Fibroblast of pulmonary artery (primary cell): ENCODE measurements around the gene ITGB5.

Experiments used
- DNase-seq: peaks from one replicate; pipeline ENCODE4 v3.0.0-alpha.2; 2010; ENCODE audit warnings: low read depth
- H3K4me3 ChIP-seq: replicated peaks from 2 replicates; pipeline ENCODE4 v1.5.1; 2011; ENCODE audit warnings: low read depth, mild to moderate bottlenecking, control low read depth, low read length, moderate library complexity
- TF ChIP-seq, protein P1 (sequence below): IDR thresholded peaks from 2 replicates; pipeline ENCODE4 v1.5.1; 2011; ENCODE audit warnings: mild to moderate bottlenecking, control low read depth, low read length, inconsistent platforms; ENCODE audit errors: missing control alignments

The ITGB5 gene

DNA sequence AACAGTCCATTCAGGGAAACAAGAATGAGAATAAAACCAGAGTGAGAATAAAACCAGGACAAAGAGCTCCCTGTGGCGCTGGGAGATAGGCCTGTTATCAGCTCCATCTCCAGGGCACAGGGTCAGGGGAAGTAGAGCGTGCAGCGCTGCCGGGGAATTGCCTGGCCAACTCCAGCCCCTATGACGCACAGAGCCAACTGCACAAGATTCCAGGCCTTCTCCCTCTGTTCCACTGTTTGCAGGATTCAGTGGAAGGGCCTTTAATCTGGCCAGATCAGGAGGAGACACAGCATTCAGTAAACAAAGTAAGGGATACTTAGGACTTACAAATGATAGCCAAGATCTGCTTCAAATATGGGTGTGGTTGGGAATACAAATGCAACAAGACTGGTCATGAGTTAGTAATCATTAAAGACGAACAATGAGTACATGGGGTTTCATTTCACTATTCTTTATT lies 49.4 kb downstream of the ITGB5 start:
- no peak overlapping the region for H3K4me3 ChIP-seq
- peak; percentile 70 for DNase-seq
- TF ChIP-seq, protein P1, sequence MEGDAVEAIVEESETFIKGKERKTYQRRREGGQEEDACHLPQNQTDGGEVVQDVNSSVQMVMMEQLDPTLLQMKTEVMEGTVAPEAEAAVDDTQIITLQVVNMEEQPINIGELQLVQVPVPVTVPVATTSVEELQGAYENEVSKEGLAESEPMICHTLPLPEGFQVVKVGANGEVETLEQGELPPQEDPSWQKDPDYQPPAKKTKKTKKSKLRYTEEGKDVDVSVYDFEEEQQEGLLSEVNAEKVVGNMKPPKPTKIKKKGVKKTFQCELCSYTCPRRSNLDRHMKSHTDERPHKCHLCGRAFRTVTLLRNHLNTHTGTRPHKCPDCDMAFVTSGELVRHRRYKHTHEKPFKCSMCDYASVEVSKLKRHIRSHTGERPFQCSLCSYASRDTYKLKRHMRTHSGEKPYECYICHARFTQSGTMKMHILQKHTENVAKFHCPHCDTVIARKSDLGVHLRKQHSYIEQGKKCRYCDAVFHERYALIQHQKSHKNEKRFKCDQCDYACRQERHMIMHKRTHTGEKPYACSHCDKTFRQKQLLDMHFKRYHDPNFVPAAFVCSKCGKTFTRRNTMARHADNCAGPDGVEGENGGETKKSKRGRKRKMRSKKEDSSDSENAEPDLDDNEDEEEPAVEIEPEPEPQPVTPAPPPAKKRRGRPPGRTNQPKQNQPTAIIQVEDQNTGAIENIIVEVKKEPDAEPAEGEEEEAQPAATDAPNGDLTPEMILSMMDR: no peak

DNA sequence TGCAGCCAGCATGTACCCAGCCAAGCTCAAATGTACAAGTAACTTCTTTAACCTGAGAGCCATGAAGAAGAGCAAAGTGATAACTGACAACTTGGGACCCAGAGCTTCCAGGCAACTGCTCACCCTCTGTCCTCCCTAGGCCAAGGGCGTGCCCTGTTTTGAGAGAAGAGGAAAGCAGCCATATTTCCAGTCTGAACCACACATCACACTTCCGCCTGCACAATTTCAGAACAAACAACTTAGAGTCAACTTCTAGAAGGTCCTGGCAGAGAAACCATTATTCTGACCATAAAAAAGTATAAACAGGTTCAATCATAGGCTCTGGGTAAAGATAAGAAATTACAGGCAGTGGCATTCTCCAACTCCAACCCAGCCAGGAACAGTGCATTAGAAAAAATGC lies 50.1 kb downstream of the ITGB5 start:
- TF ChIP-seq, protein P1: no peak
- no peak overlapping the region for H3K4me3 ChIP-seq
- DNase-seq: no peak

DNA sequence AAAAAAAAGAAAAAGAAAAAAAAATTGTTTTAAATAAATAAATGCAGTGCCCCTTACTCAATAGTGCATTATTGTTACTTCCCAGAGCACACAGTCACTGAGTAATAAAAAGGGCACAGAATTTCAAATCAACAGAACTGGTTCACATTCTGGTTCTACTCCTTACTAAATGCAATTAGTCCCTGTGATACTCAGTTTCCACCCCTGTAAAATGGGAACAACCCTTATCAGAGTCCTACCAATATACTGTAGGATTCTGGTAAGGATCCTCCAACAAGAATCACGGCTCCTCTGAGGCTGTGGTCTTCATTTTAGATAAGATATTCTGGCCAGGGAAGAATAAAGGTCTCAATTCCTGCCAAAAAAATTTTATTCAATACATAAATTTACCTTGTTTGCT lies 50.7 kb downstream of the ITGB5 start:
- TF ChIP-seq, protein P1: no peak
- no peak overlapping the region for H3K4me3 ChIP-seq
- no peak for DNase-seq

DNA sequence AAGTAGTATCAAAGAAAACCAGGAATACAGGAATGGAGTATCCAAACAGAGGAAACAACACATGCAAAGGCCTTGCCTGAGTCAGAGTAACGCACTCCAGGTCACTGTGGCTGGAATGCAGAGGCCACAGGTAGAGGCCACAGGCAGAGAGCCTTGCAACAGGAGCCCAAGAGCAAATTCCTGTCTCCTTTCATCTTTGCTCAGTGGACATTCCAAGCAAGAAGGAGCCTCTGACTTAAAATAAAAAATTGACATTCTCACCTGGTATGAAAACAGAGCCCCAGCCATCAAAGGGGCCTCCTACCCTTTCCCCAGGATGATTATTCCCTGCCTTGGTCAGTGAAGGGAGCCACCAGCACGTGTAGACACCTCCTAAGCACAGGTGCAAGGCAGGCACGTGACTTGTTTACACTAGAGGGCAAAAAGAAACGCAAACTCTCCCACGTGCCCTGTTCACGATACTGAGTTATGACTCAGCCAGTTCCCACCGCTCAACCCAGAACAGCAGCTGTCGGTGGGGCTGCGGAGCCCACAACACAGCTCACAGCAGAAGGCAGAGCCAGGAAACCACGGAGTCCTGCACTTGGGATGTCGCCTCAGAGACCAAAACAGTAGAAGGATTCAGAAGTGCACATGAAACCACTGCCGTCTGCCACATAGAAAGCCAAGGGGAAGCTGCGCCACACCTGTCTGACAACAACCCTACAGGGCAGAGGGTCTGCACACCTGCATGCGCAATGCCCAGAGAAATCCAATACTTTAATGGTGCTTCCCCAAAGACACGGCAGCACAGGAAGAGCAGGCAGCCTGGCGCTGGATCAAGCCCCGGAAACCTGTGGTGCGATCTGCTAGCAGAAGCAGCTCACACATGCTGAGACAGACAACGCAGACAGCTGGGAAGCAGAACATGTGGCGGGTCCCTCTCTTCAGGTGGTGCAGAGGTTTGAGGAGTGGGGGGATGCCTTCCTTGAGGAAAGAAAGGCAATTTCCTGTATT lies 52.1 kb downstream of the ITGB5 start:
- H3K4me3 ChIP-seq: no peak overlapping the region
- TF ChIP-seq, protein P1: no peak
- peak; percentile 90 for DNase-seq

DNA sequence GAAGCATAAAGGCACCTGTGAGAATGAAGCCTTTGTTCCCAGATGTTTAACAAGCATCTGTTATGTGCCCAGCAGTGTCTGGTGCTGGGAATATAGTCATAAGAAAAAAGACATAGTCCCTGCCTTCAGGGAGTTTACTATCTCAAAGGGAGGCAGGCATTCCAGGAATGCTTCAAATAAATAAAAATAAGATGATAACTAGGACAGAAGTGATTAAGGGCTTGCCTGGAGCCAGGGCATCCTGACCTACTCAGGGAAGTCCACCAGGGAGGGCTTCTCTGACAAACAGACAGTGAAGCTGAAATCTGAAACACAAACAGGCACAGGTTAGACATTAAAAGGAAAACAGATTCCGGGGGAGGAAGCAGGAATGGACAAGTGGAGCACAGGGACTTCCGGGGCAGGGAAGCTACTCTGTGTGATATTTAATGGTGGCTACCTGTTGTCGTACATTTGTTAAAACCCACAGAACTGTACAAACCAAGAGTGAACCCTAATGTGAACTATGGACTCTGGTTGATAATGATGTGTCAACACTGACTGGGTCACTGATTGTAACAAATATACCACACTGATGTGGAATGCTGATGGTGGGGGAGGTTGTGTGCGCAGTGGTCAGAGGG lies 53.3 kb downstream of the ITGB5 start:
- no peak for DNase-seq
- no peak overlapping the region for H3K4me3 ChIP-seq
- TF ChIP-seq, protein P1: no peak

DNA sequence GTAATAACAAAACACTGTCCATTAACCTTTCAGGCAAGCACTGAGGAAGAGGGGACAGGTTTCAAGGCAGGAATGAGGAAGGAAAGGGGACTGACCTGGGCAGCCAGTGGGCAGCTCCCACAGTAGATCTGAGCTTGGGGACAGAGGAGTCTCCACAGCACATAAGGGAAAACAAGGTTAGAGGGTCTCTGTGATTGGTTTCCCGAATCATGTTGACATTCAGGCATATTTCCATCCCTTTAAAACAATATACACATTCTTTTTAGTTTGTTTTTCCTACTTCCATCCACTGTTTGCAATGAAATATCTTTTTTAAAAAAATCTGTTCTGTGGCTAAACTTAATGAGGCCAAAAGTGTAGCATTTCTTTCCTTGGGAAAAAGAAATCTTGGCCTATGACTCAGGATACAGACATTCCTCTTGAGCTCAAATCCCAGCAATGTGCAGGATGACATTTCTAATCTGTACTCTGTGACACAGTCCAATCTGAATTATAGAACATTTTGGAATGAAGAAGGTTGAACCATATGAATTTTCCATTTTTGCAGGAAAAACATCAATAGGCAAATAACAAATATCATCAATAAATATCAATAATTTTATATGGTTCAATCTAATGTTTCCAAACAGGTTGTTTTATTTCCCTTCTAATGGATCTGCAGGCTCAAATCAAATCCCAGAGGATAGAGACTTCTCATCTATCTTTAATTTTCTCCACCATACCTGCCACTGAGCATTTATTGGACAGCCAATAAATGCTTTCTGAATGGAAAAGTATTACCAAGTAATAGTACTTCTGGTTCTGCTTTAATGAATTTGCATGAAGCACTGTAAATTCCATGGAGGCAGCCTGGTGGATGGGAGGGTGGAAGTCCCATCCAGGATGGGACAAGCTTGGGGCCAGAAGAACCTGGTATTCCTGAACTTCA lies 54.1 kb downstream of the ITGB5 start:
- TF ChIP-seq, protein P1: no peak
- peak; percentile 82 for DNase-seq
- no peak overlapping the region for H3K4me3 ChIP-seq
